ENCODE measurements around the gene POLR2E.
"Not testable (repeated sequence)": the region's sequence is repeated elsewhere in the genome, so short reads cannot be mapped to it uniquely, and the experiment has no call there.

Gene POLR2E

DNA sequence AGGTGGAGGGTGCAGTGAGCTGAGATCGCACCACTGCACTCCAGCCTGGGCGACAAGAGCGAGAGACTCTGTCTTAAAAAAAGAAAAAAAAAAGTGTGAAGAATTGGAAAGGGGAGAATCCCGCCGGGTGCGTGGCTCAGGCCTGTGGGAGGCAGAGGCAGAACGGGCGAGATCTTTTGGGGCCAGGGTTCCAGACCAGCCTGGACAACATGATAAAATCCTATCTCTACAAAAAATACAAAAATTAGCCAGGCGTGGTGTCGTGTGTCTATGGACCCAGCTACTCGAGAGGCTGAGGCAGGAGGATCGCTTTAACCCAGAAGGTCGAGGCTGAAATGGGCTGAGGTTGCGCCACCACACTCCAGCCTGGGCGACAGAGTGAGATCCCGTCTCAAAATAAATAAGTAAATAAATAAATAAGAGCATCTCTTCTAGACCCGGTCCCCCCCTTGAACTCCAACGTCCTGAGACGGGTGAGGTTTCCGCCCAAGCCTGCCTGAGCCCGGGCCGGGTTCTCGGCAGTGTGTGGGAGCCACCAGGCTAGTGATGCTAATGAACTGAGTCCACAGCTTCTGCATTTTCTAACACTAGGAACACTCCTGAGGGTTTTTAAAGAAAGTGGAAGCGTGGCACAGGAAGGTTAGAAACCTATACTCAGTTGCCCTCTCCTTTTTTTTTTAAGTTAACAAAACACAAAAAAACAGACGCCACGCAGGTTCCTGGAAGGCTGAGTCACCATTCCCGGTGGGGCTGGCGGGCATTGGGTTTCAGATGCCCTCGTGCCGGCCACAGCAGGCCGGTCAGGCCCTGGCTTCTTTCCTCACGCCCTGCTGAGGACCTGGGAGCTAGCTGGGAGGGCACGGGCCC lies 30.7 kb upstream of the POLR2E start:
- no peak for DNase-seq

GRCh38 chr19:1123885-1124677 lies 28.9 kb upstream of the POLR2E start:
- no peak for DNase-seq

DNA sequence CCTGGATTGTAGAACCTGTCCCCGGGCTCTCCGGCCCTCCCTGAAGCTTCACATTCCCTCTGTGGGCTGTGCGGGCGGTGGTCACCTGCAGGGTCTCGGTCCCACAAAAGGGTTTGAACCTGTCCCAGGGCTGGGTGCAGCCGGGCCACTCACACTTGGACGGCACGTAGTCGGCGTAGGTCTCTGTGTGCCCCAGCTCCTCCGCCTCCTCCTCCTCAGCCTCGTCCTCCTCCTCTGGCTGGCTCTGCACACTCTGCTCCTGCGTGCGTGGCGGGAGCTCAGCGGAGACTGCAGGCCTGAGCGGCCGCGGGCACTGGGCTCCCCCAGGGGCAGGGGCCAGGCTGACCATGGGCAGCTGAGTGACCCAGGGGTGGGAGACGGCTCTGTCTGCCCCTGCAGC lies 28.2 kb upstream of the POLR2E start:
- no peak for DNase-seq

- DNase-seq: peak; percentile 52
Measured at GRCh38 chr19:1122972-1123363, 27.8 kb upstream of the POLR2E start.

- no peak for DNase-seq
Measured at GRCh38 chr19:1122021-1122971, 27.1 kb upstream of the POLR2E start.

DNA sequence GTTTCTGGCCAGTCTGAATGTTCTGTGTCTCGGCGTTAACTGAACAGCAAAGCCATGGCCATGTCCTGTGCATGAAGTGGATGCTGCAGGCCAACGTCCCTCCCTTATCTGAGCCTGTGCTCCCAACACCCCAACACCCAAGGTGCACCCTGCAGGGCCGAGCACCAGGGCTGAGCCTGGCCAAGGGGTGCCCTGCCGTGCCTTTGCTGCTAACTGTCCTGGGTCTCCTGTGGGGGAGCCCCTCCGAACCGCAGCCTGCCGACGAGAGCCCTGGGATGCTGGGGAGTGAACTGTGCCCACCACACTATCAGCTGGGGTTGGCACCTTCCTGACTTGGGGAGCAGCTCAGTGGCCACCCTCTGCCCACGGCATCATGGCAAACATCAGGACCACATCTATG lies 26.2 kb upstream of the POLR2E start:
- DNase-seq: no peak

DNA sequence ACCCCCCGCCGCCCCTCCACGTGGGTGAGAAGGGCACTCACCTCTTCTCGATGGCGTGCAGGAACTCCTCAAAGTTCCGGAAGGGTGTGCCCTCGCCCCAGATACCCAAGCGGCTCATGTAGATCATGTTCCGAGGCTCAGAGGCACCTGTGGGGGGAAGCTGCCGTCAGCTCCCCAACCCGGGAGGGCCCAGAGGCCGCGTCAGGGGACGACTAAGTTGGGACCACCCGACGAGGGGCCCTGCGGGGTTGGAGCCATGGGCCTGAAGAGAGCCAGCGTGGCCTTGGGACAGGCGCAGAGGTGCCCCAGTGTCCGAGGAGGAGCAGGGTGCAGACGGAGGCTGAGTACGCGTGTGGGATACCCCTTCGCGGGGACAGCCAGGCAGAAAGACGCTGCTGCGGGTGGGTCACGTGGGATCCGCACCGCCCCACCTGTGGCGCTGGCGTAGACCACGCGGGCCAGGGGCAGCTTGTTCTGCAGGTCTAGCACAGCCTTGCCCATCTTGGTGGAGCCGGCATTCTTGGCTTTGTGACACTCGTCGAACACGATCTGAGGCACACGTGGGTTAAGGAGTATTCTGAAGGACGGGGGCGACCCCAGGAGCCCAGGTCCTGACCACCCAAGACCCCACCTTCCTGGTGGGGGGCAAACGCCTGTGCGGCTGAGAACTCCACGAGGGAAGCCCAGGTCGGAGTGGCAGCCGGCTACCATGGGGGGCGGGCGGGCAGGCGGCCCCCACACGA lies 24.5 kb upstream of the POLR2E start:
- DNase-seq: no peak

- DNase-seq: no peak
Measured at GRCh38 chr19:1118999-1119398, 23.8 kb upstream of the POLR2E start.

DNA sequence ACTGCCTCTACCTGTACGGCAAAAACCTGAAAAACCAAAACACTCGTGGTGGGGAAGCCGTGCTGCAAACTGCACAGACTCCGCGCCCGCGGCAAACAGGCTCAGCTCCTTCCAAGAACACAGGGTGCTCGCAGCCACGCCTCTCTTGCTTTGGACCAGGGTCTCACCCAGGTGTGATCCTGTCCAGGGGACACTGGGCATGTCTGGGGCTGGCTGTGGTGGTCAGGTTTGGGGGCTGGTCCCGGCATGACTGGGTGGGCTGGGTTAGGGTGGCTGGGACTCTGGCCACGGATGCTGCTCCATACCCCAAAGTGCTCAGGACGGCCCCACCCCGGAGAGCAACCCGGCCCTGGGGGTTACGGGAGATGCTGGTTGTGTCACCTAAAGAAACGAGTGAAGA lies 22.5 kb upstream of the POLR2E start:
- DNase-seq: no peak

GRCh38 chr19:1116726-1117581 lies 21.8 kb upstream of the POLR2E start:
- no peak for DNase-seq

DNA sequence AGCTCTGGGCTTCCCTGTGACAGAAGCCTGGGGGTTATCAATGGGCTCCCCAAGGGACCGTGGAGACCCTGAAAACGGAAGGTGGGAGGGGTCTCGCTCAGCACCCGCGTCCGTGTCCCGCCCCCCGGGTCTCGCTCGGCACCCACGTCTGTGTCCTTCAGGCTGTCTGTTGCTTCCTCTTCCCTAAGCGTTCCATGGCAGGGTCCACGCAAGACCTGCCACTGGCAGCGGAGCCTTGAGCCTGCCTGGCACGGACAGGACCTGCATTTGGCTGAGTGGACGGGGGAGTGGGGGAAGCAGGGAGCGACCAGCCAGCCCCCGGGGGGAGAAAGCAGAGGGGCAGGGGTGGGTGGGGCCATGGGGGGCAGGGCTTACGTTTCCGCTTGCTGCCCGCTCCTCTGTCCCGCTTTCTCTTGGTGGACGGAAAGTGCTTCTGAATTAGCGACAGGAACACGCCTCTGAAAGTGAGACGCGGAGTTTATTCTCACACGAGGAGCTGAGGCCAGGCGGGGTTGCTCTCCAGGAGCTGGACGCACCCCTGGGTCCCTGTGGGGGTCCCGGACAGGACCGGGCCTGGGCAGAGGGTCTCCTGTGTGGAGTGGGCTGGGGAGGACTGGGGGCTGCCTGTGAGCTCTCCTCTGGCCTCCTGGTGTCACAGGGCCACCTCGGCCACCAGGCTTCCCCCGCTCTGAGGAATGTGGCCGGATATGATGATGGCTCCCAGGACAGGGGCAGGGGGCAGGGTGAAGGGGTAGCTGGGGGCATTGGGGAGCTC lies 20.7 kb upstream of the POLR2E start:
- DNase-seq: no peak

GRCh38 chr19:1114728-1115127 lies 19.6 kb upstream of the POLR2E start:
- not testable (repeated sequence) for DNase-seq

- DNase-seq: no peak
Measured at GRCh38 chr19:1113986-1114483, 18.9 kb upstream of the POLR2E start.

DNA sequence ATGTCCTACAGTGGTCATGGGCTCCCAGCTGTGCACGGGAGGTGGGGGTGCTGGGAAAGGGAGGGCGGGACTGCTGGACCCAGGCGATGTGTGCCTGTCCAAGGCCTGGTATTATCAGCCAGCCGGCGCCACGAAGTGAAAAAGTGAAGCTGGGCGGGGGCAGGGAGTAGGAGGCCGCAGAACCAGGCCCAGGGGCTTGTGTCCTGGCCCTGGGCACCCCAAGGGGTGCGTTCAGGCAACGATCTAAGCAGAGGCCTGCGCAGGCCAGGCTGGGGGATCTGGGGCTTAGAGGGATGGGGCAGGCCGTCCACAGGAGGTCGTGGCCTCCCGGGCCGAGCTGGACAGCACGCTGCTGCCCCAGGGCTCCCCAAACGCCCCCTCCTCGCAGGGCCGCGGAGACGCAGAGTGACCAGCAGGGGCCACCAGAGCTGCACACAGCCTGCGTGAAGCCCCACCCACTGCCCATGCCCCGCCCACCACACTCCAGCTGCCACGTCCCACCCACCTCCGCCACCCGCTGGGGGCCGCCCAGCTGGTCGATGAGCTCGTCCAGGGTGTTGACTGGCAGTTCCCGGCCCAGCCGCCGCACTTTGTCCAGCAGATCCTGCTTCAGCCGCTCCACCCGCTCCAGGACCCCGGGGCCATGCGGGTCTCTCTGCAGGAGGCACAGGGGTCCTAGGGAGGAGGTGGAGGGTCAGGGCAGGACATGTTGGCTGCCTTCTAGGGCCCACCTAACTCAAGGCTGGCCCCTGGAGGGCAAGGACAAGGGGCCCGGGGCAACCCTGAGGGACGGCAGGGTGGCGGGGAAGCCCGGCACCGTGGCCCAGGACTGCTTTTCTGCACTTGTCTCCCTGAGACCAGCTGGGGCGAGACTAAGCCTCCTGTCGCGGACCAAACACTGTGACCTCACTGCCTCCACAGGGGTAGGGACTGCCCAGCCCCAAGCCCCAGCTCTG lies 18.1 kb upstream of the POLR2E start:
- DNase-seq: peak; percentile 83

DNA sequence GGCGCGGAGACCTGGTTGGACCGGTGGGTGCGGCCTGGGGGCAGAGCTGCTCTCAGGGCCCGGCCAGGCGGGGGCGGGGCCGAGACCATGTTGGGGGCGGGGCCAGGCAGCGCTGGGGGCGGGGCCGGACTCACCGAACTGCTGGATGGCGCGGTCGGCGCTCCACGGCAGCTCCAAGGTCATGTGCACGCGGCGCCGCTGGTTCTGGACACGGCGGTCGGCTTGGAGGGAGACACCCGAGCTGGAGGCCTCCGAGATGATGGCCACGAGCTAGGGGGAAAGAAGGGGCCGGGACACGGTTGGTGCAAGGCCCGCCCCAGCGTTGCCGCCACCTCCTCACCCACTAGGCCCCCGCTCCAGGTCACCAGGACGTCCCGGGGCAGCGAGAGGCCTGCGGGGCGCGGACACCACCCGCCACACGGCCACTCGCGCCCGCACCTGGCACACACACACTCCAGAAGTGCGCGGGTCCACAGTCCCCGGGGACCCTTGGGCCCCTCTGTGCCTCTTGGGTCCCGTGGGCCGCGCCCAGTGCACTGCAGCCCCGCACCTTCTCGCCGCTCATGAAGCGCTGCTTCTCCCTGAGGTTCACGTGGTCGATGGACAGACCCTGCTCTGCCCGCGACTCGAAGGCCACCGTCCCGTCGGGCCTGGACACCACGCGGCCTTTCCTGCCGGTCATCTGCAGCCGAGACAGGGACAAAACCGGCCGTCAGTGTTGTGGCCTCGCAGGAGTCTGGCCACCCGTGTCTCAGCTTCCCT lies 17.3 kb upstream of the POLR2E start:
- DNase-seq: no peak

GRCh38 chr19:1111641-1112267 lies 16.6 kb upstream of the POLR2E start:
- DNase-seq: no peak

DNA sequence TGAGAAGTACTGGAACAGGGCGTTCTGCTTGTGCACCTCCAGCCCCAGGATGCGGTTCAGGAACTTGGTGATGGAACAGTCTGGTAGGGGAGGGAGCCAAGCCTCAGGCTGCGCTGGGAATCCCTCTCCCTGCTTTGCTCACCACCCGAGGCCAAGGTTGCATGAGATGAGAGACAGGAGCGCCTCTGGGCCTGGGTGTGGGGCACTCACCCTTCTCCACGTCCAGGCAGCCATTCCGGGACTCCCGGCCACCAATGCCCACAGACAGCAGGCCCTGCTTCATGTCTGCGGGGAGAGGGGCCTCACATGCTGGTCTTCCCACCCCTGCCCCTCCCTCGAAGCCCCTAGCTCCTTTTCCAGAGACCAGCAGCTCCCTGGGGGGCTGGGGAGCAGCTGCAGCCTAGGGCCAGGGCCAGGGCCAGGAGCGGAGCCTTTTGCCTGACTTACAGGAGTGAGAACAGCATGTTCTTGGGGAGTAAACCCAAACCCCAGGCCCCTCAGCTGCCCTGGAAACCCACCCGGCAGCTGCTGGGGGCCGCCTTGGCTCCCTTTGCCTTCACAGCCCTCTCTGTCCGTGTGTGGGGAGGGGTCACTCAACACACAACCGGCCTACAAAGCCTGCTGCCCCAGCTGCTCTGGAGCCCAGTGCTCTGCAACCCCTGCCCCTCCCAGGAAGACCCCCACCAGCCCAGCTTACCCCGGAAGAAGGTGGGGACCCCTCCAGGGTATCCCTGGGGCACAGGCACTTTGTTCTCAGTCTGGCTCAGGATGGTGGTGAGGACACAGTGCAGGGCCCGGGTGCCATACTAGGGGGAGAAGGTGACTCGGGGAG lies 15.8 kb upstream of the POLR2E start:
- DNase-seq: no peak

Measured in stimulated activated CD4-positive, alpha-beta T cell treated with anti-CD3 and anti-CD28 coated beads, Interleukin-4, amount 100 ng/mL, for 24 hours (primary cell).